ENCODE data around the gene CHAT. TPM values are rescaled to one million over a fixed set of nuclear protein-coding genes. Genes with fewer than 3 reads are reported as not detected.

The CHAT gene
- total RNA-seq, 1 donor from 2014 or later, result not detected

- Mint-ChIP-seq H3K36me3 (no peaks in the 10 kb centered on the region), H3K4me3 (peak within 1 kb of the TSS; percentile 58), H3K27ac (no peak within 1 kb of the TSS), H3K9me3 (no peaks in the 10 kb centered on the region), H3K27me3 (ENCODE audit: low read depth) (peaks cover 94% of the 10 kb centered on the region), H3K4me1 (peaks cover 12% of the 10 kb centered on the region)
- TF ChIP-seq CTCF (IDR thresholded peaks at IDR 0.05; ENCODE audit: unreplicated experiment), result no peak
- DNase-seq (ENCODE audit: low spot score in 2 of 2, unreplicated experiment in 2 of 2), result peak in 1 of 2 experiments; percentile 16
These were observed 3.8 kb upstream of the CHAT start, which contains the start of gene SLC18A3 for GRCh38 chr10:49610114-49610457. Gene SLC18A3, plus strand, starts transcription at chr10:49610310. Its CDS starts 431 bp downstream, at chr10:49610741.

- peaks cover 12% of the 10 kb centered on the region for H3K4me1 Mint-ChIP-seq
- peak overlapping the region; percentile 26 for H3K4me3 Mint-ChIP-seq
- TF ChIP-seq CTCF (IDR thresholded peaks at IDR 0.05; ENCODE audit: unreplicated experiment), result no peak
- no peaks in the 10 kb centered on the region for H3K36me3 Mint-ChIP-seq
- H3K27ac Mint-ChIP-seq, result no peak overlapping the region
- H3K9me3 Mint-ChIP-seq, result no peaks in the 10 kb centered on the region
- DNase-seq (ENCODE audit: low spot score in 2 of 2, unreplicated experiment in 2 of 2), result peak in 1 of 2 experiments; percentile 12
- peaks cover 94% of the 10 kb centered on the region for H3K27me3 Mint-ChIP-seq (ENCODE audit: low read depth)
These were observed 3.2 kb upstream of the CHAT start for GRCh38 chr10:49610458-49611165.

- TF ChIP-seq CTCF (IDR thresholded peaks at IDR 0.05; ENCODE audit: unreplicated experiment), result no peak
- peaks cover 12% of the 10 kb centered on the region for H3K4me1 Mint-ChIP-seq
- H3K9me3 Mint-ChIP-seq, result no peaks in the 10 kb centered on the region
- H3K27ac Mint-ChIP-seq, result no peak overlapping the region
- peak in 1 of 2 experiments; percentile 8 for DNase-seq (ENCODE audit: low spot score in 2 of 2, unreplicated experiment in 2 of 2)
- H3K36me3 Mint-ChIP-seq, result no peaks in the 10 kb centered on the region
- H3K27me3 Mint-ChIP-seq (ENCODE audit: low read depth), result peaks cover 94% of the 10 kb centered on the region
- peak overlapping the region; percentile 34 for H3K4me3 Mint-ChIP-seq
These were observed 2.5 kb upstream of the CHAT start for GRCh38 chr10:49611166-49611815.

- H3K27me3 Mint-ChIP-seq (ENCODE audit: low read depth), result peaks cover 94% of the 10 kb centered on the region
- no peak overlapping the region for H3K27ac Mint-ChIP-seq
- no peaks in the 10 kb centered on the region for H3K9me3 Mint-ChIP-seq
- TF ChIP-seq CTCF (IDR thresholded peaks at IDR 0.05; ENCODE audit: unreplicated experiment), result no peak
- H3K4me3 Mint-ChIP-seq, result peak overlapping the region; percentile 34
- H3K36me3 Mint-ChIP-seq, result no peaks in the 10 kb centered on the region
- peak in 1 of 2 experiments; percentile 14 for DNase-seq (ENCODE audit: low spot score in 2 of 2, unreplicated experiment in 2 of 2)
- peaks cover 12% of the 10 kb centered on the region for H3K4me1 Mint-ChIP-seq
These were observed 1.9 kb upstream of the CHAT start for GRCh38 chr10:49611816-49612512.

GRCh38 chr10:49612513-49613164, 1.2 kb upstream of the CHAT start:
- Mint-ChIP-seq H3K36me3 (no peaks in the 10 kb centered on the region), H3K27ac (no peak overlapping the region), H3K27me3 (ENCODE audit: low read depth) (peaks cover 94% of the 10 kb centered on the region), H3K4me3 (no peak overlapping the region), H3K9me3 (no peaks in the 10 kb centered on the region), H3K4me1 (peaks cover 9% of the 10 kb centered on the region)
- no peak for TF ChIP-seq CTCF (IDR thresholded peaks at IDR 0.05; ENCODE audit: unreplicated experiment)
- DNase-seq (ENCODE audit: low spot score in 2 of 2, unreplicated experiment in 2 of 2), result peak in 1 of 2 experiments; percentile 14
